Peyer's patch (tissue), 4 donors: ENCODE measurements around the gene JPH3. TPM values are rescaled to one million over a fixed set of nuclear protein-coding genes. Genes with fewer than 3 reads are reported as not detected.

ENCODE experiments used
- DNase-seq, 3 donors: peaks; one replicate each; pipeline ENCODE4 v3.0.0-alpha.2; 2017 to 2019
- H3K27ac ChIP-seq, 4 donors: fragments of 200-600 bp; sonication (generic); one replicate each; pipeline ENCODE4 v1.5.1; 2016 to 2019
- H3K27me3 ChIP-seq, 2 donors: fragments of 200-600 bp; sonication (generic); one replicate each; pipeline ENCODE4 v1.5.1; 2019
- H3K36me3 ChIP-seq, 3 donors: fragments of 200-600 bp; sonication (generic); one replicate each; pipeline ENCODE4 v1.5.1; 2016 to 2019
- H3K4me1 ChIP-seq, 4 donors: fragments of 200-600 bp; sonication (generic); one replicate each; pipeline ENCODE4 v1.5.1; 2016 to 2019
- H3K4me3 ChIP-seq, 4 donors: fragments of 200-600 bp; sonication (generic); 1 replicate in 3 of 4; 2 replicates in 1 of 4; pipeline ENCODE4 v1.5.1; 2016 to 2019; ENCODE audit warnings: mild to moderate bottlenecking in 1 of 4
- H3K9me3 ChIP-seq, 4 donors: fragments of 200-600 bp; sonication (generic); one replicate each; pipeline ENCODE4 v1.5.1; 2016 to 2019; ENCODE audit warnings: mild to moderate bottlenecking in 1 of 4
- CTCF ChIP-seq, 6 experiments: fragments of 450-650 bp in 4 of 6; fragments of 200-600 bp in 2 of 6; sonication (generic) in 1 of 6; IDR thresholded peaks; one replicate each; pipeline ENCODE4 v1.5.1; 2017 to 2019; ENCODE audit warnings: antibody characterized with exemption in 6 of 6, mild to moderate bottlenecking in 3 of 6, moderate library complexity in 1 of 6
- POLR2A ChIP-seq, 2 donors: fragments of 450-650 bp; IDR thresholded peaks; one replicate each; pipeline ENCODE4 v1.5.1; 2017; ENCODE audit warnings: antibody characterized with exemption in 2 of 2, mild to moderate bottlenecking in 2 of 2, moderate library complexity in 2 of 2
- total RNA-seq, 4 donors: library from RNA; depleted of rRNA; stranded (reverse); fragments of >200 nt; gene quantifications; one replicate each; pipeline ENCODE4 v1.1.0, GENCODE V29; 2016

Gene JPH3
- total RNA-seq, 4 donors from 2014 or later, result 0.13 to 0.57 TPM; not detected in 2

GRCh38 chr16:87661561-87661960 lies 59.3 kb downstream of the JPH3 start:
- TF ChIP-seq CTCF (IDR thresholded peaks at IDR 0.05) (no peak), POLR2A (IDR thresholded peaks at IDR 0.05) (no peak)
- DNase-seq, result peak in 1 of 3 donors; percentile 26

DNA sequence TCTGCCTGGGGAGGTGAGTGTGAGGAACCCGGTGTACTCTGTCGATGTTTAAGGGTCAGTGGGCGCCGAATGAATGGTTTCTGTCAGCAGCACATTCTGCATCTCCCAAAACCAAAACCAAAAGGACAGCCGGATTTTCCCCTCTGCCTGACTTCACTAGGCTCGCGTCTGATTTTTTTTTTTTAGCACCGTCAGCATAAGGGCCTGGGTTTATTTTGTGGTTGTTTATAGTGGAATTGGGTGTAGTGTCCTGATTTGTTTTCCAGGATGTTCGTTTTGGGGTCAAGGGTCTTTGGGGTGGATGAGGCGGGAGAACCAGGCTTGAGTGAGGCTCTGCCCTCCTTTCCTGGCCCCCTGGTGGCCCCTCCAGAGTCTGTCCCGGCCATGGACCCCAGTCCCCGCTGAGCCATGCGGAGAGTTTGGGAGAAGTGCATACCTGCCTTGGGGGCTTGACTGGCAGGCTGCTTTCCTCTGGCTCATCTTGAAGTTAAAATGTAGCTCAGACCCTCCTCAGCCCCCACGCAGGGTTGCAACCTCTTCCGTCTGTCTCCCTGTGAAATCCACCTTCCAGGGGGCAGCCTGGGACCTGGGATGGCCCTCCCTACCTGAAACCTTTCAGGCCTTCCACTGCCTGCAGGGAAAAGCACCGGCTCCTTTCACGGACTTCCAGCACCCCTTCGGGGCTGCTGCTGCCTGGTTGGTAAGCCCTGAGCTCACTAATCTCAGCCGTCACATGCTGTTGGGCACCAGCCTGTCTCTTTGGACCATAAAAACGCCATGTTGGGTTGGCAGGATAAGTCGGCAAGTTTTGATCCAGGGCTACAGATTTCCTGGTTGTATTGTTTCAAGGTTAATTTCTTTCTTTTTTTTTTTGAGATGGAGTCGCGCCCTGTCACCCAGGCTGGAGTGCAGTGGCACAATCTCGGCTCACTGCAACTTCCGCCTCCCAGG lies 60.2 kb downstream of the JPH3 start:
- DNase-seq, result no peak
- H3K36me3 ChIP-seq, result no peaks in the 10 kb centered on the region
- no peak overlapping the region for H3K4me3 ChIP-seq
- no peak overlapping the region for H3K27ac ChIP-seq
- TF ChIP-seq POLR2A (IDR thresholded peaks at IDR 0.05) (no peak), CTCF (IDR thresholded peaks at IDR 0.05) (no peak)
- H3K9me3 ChIP-seq, result peaks cover 0 to 4% (median 2%) of the 10 kb centered on the region in 4 donors
- H3K4me1 ChIP-seq, result no peaks in the 10 kb centered on the region
- no peaks in the 10 kb centered on the region for H3K27me3 ChIP-seq

More at GRCh38 chr16:87661561-87661960, 59.3 kb downstream of the JPH3 start:
- Histone ChIP-seq H3K36me3 (no peaks in the 10 kb centered on the region), H3K9me3 (peaks cover 0 to 4% (median 2%) of the 10 kb centered on the region in 4 donors), H3K4me1 (no peaks in the 10 kb centered on the region), H3K27me3 (no peaks in the 10 kb centered on the region), H3K4me3 (no peak overlapping the region), H3K27ac (no peak overlapping the region)

- no peak overlapping the region for H3K27ac ChIP-seq
- no peak for DNase-seq
- H3K4me1 ChIP-seq, result no peaks in the 10 kb centered on the region
- no peaks in the 10 kb centered on the region for H3K27me3 ChIP-seq
- no peaks in the 10 kb centered on the region for H3K9me3 ChIP-seq
- no peaks in the 10 kb centered on the region for H3K36me3 ChIP-seq
- H3K4me3 ChIP-seq, result no peak overlapping the region
- TF ChIP-seq CTCF (IDR thresholded peaks at IDR 0.05) (no peak), POLR2A (IDR thresholded peaks at IDR 0.05) (no peak)
These were observed 62.5 kb downstream of the JPH3 start for GRCh38 chr16:87664792-87665191.

DNA sequence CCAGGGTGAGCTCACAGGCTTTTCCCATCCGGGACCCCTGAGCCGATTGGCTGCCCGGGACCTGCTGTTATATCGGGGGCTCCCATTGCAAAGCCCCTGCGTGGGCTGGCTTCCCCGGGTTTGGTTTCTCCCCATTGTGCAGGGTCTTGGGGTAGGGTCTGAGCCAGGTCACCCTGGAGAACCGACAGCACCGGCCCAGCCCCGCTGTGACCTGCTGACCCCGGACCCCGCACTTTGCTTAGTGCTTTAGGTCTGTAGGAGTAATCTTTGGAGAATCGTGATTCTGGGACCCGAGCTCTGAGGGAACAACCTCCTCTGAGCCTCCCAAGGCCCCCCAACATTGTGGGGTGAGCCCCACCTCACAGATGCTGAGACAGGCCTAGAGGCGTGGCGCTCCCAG lies 62.9 kb downstream of the JPH3 start:
- Histone ChIP-seq H3K36me3 (no peaks in the 10 kb centered on the region), H3K4me1 (no peaks in the 10 kb centered on the region), H3K9me3 (no peaks in the 10 kb centered on the region), H3K27ac (no peak overlapping the region), H3K27me3 (no peaks in the 10 kb centered on the region), H3K4me3 (no peak overlapping the region)
- DNase-seq, result no peak
- TF ChIP-seq CTCF (IDR thresholded peaks at IDR 0.05) (no peak), POLR2A (IDR thresholded peaks at IDR 0.05) (no peak)

DNA sequence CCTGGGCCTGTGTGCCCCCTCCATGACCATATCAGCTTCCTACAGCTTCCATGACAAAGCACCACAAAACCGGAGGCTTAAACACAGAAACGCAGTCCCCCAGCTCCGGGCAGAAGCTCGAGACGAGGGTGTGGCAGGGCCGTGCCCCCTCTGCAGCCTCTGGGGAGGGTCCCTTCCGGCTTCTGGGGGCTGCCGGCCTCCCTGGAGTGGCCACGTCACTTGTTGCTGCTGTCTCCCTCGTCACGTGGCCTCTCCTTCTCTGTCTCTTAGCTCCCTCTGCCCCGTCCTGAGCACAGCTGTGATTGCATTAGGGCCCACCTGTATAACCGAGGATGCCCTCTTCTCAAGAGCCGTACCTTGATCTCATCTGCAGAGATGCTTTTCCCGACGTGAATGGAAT lies 64.6 kb downstream of the JPH3 start:
- TF ChIP-seq POLR2A (IDR thresholded peaks at IDR 0.05), result no peak
- TF ChIP-seq CTCF (IDR thresholded peaks at IDR 0.05), result no peak
- H3K27me3 ChIP-seq, result no peaks in the 10 kb centered on the region
- DNase-seq, result no peak
- no peaks in the 10 kb centered on the region for H3K9me3 ChIP-seq
- H3K4me3 ChIP-seq, result no peak overlapping the region
- H3K36me3 ChIP-seq, result no peaks in the 10 kb centered on the region
- H3K4me1 ChIP-seq, result peaks cover 0 to 4% (median 0%) of the 10 kb centered on the region in 4 donors
- no peak overlapping the region for H3K27ac ChIP-seq
